ENCODE results near the gene DENND4C.
"Not testable (repeated sequence)": the region's sequence is repeated elsewhere in the genome, so short reads cannot be mapped to it uniquely, and the experiment has no call there.

DENND4C gene

DNA sequence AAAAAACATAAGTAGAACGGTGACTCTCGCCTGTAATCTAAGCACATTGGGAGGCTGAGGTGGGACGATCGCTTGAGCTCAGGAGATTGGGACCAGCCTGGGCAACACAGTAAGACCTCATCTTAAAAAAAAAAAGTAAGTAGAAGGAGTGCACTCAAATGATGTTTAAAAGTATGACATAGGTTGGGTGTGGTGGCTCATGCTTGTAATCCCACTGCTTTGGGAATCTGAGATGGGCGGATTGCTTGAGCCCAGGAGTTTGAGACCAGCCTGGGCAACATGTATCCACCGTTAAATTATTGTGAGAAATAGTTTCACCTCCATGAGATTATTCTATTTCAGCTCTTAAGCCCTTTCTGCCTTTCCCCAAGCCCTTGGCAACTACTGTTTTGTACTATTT lies 11.2 kb downstream of the DENND4C start:
- DNase-seq (ENCODE audit: insufficient read length, low spot score) (no peak), FAIRE-seq (no peak)
- TF ChIP-seq PAX5 (IDR thresholded peaks at IDR 0.05; ENCODE audit: insufficient read depth, low read length, severe bottlenecking) (no peak), POU2F2 (IDR thresholded peaks at IDR 0.05; ENCODE audit: low read depth, low read length) (no peak), POLR2A (IDR thresholded peaks at IDR 0.05; ENCODE audit: low read depth, low read length) (no peak), TAF1 (IDR thresholded peaks at IDR 0.05; ENCODE audit: low read depth, low read length) (no peak), SPI1 (IDR thresholded peaks at IDR 0.05; ENCODE audit: low read depth, low read length) (no peak), POLR2AphosphoS5 (IDR thresholded peaks at IDR 0.05; ENCODE audit: low read depth, low read length) (no peak)

DNA sequence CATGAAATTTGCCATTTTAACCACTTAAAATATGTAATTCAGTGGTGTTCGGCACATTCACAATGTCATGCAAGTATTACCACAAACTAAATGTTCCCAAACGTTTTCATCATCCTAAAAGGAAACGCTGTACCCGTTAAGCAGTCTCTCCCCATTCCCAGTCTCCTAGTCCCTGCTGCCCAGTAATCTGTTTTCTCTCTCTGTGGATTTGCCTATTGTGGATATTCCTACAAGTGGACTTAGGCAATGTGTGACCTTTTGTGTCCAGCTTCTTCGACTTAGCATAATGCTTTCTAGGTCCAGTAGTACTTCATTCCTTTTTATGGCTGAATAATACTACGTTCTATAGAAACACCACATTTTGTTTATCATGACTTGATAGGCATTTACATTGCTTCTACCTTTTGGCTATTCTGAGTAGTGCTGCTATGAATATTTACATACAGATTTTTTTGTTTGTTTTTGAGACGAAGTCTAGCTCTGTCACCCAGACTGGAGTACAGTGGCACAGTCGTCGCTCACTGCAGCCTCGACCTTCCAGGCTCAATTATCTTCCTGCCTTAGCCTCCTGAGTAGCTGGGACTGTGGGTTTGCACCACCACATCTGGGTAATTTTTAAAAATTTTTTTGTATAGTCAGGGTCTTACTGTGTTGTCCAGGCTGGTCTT lies 13.0 kb downstream of the DENND4C start:
- peak; percentile 75 for FAIRE-seq
- TF ChIP-seq POU2F2 (IDR thresholded peaks at IDR 0.05; ENCODE audit: low read depth, low read length) (no peak), PAX5 (IDR thresholded peaks at IDR 0.05; ENCODE audit: insufficient read depth, low read length, severe bottlenecking) (no peak), SPI1 (IDR thresholded peaks at IDR 0.05; ENCODE audit: low read depth, low read length) (no peak), TAF1 (IDR thresholded peaks at IDR 0.05; ENCODE audit: low read depth, low read length) (no peak), POLR2AphosphoS5 (IDR thresholded peaks at IDR 0.05; ENCODE audit: low read depth, low read length) (no peak), POLR2A (IDR thresholded peaks at IDR 0.05; ENCODE audit: low read depth, low read length) (no peak)
- no peak for DNase-seq (ENCODE audit: insufficient read length, low spot score)

DNA sequence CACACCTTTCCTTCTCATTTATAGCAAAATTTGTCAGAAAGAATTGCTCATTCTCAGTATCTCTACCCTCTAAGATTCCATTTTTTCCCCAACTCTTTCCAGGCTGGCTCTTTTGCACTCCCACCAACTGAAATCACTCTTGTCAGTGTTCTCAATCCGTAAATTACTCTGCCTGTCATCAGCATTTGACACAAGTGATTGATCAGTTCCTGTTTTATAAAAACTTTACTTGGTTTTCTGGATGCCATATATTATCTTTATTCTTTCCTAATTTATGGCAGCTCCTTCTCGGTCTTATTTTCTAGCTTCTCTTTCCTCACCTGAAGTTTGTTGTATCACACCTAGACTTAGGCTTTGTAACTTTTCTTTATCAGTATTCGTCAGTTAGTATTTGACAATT lies 16.4 kb downstream of the DENND4C start:
- TF ChIP-seq PAX5 (IDR thresholded peaks at IDR 0.05; ENCODE audit: insufficient read depth, low read length, severe bottlenecking) (no peak), SPI1 (IDR thresholded peaks at IDR 0.05; ENCODE audit: low read depth, low read length) (peak; percentile 25; the same call in 1 of the 2 replicates), POU2F2 (IDR thresholded peaks at IDR 0.05; ENCODE audit: low read depth, low read length) (no peak)
- no peak for DNase-seq (ENCODE audit: insufficient read length, low spot score)
- FAIRE-seq = no peak

DNA sequence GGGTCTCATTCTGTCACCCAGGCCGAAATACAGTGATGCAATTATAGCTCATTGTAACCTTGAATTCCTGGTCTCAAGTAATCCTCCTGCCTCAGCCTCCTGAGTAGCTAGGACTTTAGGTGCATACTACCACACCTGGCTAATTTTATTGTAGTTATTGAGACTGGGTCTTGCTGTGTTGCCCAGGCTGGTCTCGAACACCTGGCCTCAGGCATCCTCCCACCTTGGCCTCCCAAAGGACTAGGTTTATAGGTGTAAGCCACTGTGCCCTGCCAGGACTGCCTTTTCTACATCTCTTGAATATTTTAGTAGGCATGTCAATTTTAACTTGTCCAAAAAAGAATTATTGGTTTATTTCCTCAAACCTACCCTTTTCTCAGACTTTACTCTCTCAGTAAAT lies 16.9 kb downstream of the DENND4C start:
- FAIRE-seq (no peak), DNase-seq (ENCODE audit: insufficient read length, low spot score) (no peak)
- TF ChIP-seq POLR2A (IDR thresholded peaks at IDR 0.05; ENCODE audit: low read depth, low read length) = no peak
- no peak for TF ChIP-seq TAF1 (IDR thresholded peaks at IDR 0.05; ENCODE audit: low read depth, low read length)
- no peak for TF ChIP-seq SPI1 (IDR thresholded peaks at IDR 0.05; ENCODE audit: low read depth, low read length)
- TF ChIP-seq PAX5 (IDR thresholded peaks at IDR 0.05; ENCODE audit: insufficient read depth, low read length, severe bottlenecking) = no peak
- TF ChIP-seq POLR2AphosphoS5 (IDR thresholded peaks at IDR 0.05; ENCODE audit: low read depth, low read length) = no peak
- TF ChIP-seq POU2F2 (IDR thresholded peaks at IDR 0.05; ENCODE audit: low read depth, low read length) = no peak

DNA sequence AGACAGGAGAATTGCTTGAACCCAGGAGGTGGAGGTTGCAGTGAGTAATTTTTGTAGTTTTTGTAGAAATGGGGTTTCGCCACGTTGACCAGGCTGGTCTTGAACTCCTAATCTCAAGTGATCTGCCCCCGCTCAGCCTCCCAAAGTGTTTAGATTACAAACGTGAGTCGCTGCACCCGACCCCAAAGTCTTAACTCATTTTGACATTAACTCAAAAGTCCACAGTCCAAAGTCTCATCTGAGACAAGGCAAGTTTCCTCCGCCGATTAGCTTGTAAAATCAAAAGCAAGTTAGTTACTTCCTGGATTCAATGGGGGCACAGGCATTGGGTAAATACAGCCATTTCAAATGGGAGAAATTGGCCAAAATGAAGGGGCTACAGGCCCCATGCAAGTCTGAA lies 19.9 kb downstream of the DENND4C start:
- FAIRE-seq; DNase-seq (ENCODE audit: insufficient read length, low spot score): not testable (repeated sequence)

DNA sequence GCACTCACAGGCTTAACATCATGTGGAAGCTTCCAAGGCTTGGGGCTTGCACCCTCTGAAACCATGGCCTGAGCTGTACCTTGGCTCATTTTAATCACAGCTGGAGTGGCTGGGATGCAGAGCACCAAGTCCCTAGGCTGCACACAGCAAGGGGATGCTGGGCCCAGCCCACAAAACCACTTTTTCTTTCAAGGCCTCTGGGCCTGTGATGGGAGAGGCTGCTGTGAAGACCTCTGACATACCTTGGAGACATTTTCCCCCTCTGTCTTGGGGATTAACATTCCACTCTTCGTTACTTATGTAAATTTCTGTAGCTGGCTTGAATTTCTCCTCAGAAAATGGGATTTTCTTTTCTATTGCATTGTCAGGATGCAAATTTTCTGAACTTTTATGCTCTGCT lies 20.7 kb downstream of the DENND4C start:
- not testable (repeated sequence) for FAIRE-seq; DNase-seq (ENCODE audit: insufficient read length, low spot score)

DNA sequence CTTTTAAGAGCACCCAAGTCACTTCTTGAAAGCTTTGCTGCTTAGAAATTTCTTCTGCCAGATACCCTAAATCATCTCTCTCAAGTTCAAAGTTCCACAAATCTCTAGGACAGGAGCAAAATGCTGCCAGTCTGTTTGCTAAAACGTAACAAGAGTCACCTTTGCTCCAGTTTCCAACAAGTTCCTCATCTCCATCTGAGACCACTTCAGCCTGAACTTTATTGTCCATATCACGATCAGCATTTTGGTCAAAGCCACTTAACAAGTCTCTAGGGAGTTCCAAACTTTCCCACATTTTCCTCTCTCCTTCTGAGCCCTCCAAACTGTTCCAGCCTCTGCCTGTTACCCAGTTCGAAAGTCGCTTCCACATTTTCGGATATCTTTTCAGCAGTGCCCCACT lies 21.1 kb downstream of the DENND4C start:
- not testable (repeated sequence) for DNase-seq (ENCODE audit: insufficient read length, low spot score); FAIRE-seq

DNA sequence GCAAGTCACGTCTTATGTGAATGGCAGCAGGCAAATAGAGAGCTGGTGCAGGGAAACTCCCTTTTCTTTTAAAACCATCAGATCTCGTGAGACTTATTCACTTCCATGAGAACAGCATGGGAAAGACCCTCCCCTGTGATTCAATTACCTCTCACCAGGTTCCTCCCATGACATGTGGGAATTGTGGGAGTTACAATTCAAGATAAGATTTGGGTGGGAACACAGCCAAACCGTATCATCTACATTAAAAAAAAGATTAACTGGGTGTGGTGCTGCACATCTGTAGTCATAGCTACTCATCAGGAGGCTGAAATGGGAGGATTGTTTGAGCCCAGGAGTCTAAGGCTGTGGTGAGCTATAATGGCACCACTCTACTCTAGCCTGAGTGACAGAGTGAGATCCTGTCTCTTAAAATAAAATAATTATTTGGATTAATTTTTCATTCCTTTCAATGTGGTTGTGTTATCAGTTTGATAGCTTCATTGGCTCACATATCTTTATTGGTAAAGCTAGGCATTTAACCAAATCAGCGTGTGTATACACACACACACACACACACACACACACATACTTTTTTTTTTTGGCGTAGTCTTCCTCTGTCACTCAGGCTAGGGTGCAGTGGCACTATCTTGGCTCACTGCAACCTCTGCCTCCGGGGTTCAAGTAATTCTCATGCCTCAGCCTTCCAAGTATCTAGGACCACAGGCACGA lies 21.8 kb downstream of the DENND4C start:
- peak; percentile 9 for FAIRE-seq
- TF ChIP-seq SPI1 (IDR thresholded peaks at IDR 0.05; ENCODE audit: low read depth, low read length) = no peak
- DNase-seq (ENCODE audit: insufficient read length, low spot score) = no peak

DNA sequence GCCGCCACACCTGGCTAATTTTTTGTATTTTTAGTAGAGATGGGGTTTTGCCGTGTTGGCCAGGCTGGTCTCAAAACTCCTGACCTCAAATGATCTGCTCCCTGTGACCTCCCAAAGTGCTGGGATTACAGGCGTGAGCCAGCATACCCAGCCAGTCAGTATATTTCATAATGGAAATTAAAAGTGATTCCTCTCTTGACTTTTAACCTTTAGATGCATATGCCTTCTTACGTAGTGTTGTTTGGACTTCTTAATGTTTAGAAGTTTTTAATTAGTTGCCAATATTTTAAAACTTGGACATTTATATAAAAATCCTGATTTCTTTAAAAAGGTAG lies 22.4 kb downstream of the DENND4C start:
- no peak for FAIRE-seq
- no peak for DNase-seq (ENCODE audit: insufficient read length, low spot score)
- TF ChIP-seq POLR2A (IDR thresholded peaks at IDR 0.05; ENCODE audit: low read depth, low read length) (no peak), POU2F2 (IDR thresholded peaks at IDR 0.05; ENCODE audit: low read depth, low read length) (no peak), POLR2AphosphoS5 (IDR thresholded peaks at IDR 0.05; ENCODE audit: low read depth, low read length) (no peak), PAX5 (IDR thresholded peaks at IDR 0.05; ENCODE audit: insufficient read depth, low read length, severe bottlenecking) (no peak), SPI1 (IDR thresholded peaks at IDR 0.05; ENCODE audit: low read depth, low read length) (no peak), TAF1 (IDR thresholded peaks at IDR 0.05; ENCODE audit: low read depth, low read length) (no peak)

DNA sequence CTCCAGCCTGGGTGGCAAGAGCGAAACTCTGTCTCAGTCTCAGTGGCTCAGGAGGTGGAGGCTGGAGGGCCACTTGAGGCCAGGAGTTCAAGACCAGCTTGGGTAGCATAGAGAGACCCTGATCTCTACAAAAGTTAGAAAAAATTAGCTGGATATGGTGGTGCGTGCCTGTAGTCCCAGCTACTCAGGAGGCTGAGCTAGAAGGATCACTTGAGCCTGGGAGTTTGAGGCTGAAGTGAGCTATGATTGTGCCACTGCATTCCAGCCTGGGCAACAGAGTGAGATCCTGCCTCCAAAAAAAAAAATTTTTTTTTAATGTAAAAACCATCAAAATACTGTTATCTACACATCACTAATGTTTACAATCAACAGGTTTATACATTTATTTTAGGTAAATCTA lies 24.6 kb downstream of the DENND4C start:
- no peak for TF ChIP-seq POLR2A (IDR thresholded peaks at IDR 0.05; ENCODE audit: low read depth, low read length)
- TF ChIP-seq SPI1 (IDR thresholded peaks at IDR 0.05; ENCODE audit: low read depth, low read length) = no peak
- no peak for TF ChIP-seq PAX5 (IDR thresholded peaks at IDR 0.05; ENCODE audit: insufficient read depth, low read length, severe bottlenecking)
- TF ChIP-seq POU2F2 (IDR thresholded peaks at IDR 0.05; ENCODE audit: low read depth, low read length) = no peak
- no peak for TF ChIP-seq POLR2AphosphoS5 (IDR thresholded peaks at IDR 0.05; ENCODE audit: low read depth, low read length)
- TF ChIP-seq TAF1 (IDR thresholded peaks at IDR 0.05; ENCODE audit: low read depth, low read length) = no peak
- FAIRE-seq (no peak), DNase-seq (ENCODE audit: insufficient read length, low spot score) (no peak)

DNA sequence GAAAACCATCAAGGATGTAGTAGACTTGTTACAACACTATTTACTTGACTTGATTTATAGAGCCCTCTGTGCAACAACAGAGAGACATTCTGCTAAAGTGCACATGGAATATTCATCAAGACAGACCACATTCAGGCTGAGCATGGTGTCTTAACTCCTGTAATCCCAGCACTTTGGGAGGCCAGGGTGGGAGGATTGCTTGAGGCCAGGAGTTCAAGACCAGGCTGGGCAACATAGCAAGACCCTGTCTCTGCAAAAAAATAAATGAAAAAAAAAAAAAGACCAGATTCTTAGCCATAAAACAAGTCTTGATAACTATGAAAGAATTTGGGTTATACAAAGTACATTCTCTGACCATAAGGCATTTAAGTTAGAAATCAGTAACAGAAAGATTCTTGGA lies 25.3 kb downstream of the DENND4C start:
- DNase-seq (ENCODE audit: insufficient read length, low spot score) (no peak), FAIRE-seq (no peak)
- TF ChIP-seq TAF1 (IDR thresholded peaks at IDR 0.05; ENCODE audit: low read depth, low read length) (no peak), POLR2A (IDR thresholded peaks at IDR 0.05; ENCODE audit: low read depth, low read length) (no peak), PAX5 (IDR thresholded peaks at IDR 0.05; ENCODE audit: insufficient read depth, low read length, severe bottlenecking) (no peak), SPI1 (IDR thresholded peaks at IDR 0.05; ENCODE audit: low read depth, low read length) (no peak), POU2F2 (IDR thresholded peaks at IDR 0.05; ENCODE audit: low read depth, low read length) (no peak), POLR2AphosphoS5 (IDR thresholded peaks at IDR 0.05; ENCODE audit: low read depth, low read length) (no peak)

DNA sequence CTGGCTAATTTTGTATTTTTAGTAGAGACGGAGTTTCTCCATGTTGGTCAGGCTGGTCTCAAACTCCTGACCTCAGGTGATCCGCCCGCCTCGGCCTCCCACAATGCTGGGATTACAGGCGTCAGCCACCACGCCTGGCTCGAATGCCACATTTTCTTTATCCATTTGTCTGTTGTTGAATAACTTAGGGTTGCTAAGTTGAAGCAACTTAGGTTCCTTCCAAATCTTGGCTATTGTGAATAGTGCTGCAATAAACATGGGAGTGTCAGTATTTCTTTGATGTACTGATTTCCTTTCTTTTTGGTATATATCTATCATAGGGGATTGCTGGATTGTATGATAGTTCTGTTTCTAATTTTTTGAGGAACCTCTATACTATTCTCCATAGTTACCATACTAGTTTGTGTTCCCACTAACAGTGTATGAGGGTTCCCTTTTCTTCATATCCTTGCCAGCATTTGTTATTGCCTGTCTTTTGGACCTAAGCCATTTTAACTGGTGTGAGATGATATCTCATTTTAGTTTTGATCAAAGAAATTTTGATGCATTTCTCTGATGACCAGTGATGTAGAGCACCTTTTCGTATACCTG lies 29.3 kb downstream of the DENND4C start:
- DNase-seq (ENCODE audit: insufficient read length, low spot score) = not testable (repeated sequence)
- FAIRE-seq = peak; percentile 5

DNA sequence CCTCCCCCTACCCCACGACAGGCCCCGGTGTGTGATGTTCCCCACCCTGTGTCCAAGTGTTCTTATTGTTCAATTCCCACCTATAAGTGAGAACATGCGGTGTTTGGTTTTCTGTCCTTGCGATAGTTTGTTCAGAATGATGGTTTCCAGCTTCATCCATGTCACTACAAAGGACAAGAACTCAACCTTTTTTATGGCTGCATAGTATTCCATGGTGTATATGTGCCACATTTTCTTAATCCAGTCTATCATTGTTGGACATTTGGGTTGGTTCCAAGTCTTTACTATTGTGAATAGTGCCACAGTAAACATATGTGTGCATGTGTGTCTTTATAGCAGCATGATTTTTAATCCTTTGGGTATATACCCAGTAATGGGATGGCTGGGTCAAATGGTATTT lies 35.1 kb downstream of the DENND4C start:
- not testable (repeated sequence) for DNase-seq (ENCODE audit: insufficient read length, low spot score); FAIRE-seq

DNA sequence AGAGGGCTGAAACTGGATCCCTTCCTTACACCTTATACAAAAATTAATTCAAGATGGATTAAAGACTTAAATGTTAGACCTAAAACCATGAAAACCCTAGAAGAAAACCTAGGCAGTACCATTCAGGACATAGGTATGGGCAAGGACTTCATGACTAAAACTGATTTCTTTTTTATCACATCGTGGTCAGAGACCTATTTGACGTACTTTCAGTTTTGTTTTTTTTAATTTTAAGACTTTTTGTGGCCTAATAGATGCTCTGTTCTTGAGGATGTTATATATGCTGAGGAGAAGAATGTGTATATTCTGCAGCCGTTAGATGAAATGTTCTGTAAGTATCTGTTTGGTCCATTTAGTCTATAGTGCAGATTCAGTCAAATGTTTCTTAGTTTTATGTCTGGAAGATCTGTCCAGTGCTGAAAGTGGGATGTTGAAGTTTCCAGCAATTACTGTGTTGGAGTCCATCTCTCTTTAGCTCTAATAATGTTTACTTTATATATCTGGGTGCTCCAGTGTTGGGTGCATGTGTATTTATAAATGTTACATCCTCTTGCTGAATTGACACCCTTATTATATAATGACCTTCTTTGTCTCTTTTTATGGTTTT lies 36.4 kb downstream of the DENND4C start:
- DNase-seq (ENCODE audit: insufficient read length, low spot score); FAIRE-seq: not testable (repeated sequence)
